HG02884 (cell line): ENCODE measurements around the gene ZDHHC5.
"Not testable (repeated sequence)": the region's sequence is repeated elsewhere in the genome, so short reads cannot be mapped to it uniquely, and the experiment has no call there.

Experiments used
- ATAC-seq: cut with Tn5 transposase; IDR thresholded peaks from one replicate; pipeline ENCODE4 v1.9.1; 2021; ENCODE audit warnings: mild to moderate bottlenecking, moderate library complexity; ENCODE audit not compliant: unreplicated experiment

The ZDHHC5 gene

DNA sequence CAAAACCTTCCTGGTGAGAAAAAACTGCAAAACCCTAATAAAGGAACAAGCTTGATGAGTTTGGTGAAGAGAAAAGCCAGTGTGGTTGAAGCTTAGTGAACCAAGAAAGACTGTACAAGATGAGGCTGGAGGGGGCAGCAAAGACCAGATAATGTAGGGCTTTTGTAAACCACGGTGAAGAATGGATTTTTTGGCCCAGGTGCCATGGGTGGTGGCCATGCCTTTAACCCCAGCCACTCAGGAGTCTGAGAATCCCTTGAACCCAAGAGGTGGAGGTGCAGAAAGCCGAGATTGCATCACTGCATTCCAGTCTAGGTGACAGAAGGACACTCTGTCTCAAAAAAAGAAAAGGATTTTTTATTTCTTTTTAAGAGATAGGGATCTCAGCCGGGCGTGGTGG, 5.0 kb upstream of the ZDHHC5 start:
- ATAC-seq, result no peak

- ATAC-seq, result no peak
Observed at GRCh38 chr11:57663975-57664374, 3.9 kb upstream of the ZDHHC5 start.

- peak; percentile 58 for ATAC-seq
Observed at GRCh38 chr11:57667117-57667735, 688 bp upstream of the ZDHHC5 start.

DNA sequence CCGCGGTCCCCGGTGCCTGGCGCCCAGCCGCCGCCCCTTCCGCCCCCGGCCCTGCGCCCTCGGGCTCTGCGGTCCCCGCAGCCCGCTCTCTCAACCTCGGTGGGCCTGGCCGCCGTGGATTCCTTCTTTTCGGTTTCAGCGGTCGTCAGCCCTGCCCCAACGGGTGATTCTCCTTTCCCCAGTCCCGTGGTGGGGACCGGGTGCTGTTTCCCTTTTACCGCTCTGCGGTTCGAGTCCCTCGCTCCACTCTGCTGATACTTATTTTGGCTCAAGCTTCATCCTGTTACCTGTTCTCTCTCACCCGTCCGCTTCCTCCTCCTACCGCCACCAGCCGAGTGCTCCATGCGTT, 494 bp downstream of the ZDHHC5 start:
- ATAC-seq, result peak; percentile 7

DNA sequence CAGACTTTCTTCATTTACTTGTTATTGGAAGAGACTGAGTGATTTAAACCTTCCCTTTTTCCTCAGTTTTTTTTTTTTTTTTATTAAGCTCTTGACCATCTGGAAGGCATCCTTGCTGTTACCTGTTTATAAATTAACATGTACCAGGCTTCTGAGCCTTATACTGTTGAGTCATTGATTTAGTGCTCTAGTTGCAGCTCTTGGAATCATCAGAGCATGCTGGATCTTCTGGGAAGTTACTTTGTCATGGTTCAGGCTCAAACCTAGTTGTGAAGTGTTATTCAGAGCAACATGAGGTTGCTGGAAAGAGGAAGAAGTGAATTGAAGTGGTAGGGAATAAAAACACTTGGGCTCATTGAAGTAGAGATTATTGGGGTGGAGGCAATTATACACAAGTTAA, 6.3 kb downstream of the ZDHHC5 start:
- no peak for ATAC-seq

DNA sequence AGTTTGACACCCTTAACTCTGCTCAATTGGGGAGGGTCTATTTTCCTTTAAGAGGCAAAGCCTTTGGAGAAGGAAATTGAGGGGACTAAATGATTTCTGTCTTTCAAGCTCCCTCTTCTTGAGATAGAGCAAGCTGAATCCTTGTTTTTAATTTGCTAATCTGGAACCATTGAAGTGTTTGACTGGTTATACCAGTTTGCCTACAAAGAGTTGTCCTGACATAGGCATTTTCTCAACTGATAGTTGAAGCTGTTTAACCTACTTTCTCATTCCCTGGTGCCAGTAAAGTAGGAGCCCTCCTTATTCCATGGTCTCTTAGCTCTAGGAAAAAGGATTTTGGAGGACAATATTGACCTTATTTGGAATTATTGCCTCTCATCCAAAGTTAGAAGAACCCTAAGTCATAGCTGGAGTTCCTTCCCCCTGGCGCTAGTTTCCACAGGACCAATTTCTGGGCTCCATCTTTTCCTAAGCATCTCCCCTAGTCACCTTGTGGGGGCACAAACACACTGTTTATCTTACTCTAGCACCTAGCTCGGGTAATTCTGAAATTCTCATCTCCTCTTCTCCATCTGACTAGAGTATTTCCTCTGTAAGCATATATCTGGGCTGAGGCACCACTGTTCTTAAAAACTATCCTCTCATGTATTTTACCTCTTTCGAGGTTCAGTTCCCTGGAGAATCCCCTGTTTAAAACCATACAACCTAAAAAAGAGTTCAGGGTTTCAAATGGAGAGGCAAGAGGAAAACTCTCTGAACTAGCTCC, 7.4 kb downstream of the ZDHHC5 start:
- ATAC-seq, result no peak

GRCh38 chr11:57679396-57679795, 11.5 kb downstream of the ZDHHC5 start:
- no peak for ATAC-seq

GRCh38 chr11:57680552-57680874, 12.6 kb downstream of the ZDHHC5 start:
- ATAC-seq, result no peak

- no peak for ATAC-seq
Observed at GRCh38 chr11:57681168-57681567, 13.3 kb downstream of the ZDHHC5 start.

DNA sequence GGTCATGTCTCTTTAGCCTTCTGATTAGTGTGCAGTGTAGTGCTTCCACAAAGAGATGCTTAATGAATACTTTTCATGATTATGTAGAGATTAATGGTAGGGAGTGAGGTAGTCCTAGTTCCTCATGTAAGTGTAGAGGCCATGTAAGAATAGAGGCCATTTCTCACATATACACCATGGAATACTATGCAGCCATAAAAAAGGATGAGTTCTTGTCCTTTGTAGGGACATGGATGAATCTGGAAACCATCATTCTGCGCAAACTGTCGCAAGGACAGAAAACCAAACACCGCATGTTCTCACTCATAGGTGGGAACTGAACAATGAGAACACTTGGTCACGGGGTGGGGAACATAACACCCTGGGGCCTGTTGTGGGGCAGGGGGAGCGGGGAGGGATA, 22.6 kb downstream of the ZDHHC5 start:
- not testable (repeated sequence) for ATAC-seq

DNA sequence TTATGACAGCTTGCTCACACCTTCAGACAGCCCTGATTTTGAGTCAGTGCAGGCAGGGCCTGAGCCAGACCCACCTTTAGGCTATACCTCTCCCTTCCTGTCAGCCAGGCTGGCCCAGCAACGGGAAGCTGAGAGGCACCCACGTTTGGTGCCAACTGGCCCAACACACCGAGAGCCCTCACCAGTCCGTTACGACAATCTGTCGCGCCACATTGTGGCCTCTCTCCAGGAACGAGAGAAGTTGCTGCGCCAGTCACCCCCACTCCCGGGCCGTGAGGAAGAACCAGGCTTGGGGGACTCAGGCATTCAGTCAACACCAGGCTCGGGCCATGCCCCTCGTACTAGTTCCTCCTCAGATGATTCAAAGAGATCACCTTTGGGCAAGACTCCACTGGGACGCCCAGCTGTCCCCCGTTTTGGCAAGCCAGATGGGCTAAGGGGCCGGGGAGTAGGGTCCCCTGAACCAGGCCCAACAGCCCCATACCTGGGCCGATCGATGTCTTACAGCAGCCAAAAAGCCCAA, 31.0 kb downstream of the ZDHHC5 start:
- ATAC-seq, result no peak

DNA sequence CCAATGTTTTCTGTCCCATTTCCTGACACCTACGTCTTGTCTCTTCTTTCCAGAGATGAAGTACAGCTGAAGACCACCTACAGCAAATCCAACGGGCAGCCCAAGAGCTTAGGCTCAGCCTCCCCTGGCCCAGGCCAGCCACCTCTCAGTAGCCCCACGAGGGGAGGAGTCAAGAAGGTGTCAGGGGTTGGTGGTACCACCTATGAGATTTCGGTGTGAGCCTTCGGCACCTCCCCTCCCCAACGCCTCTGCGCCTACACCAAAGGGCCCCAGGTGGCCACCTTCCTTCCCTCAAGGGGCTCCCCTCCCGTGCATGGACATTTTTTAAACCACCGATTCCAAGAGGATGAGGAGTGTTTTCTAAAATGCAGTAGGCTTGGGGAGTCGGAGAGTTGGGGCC, 31.9 kb downstream of the ZDHHC5 start:
- ATAC-seq, result no peak

GRCh38 chr11:57700425-57700824, 32.5 kb downstream of the ZDHHC5 start:
- ATAC-seq, result no peak

- ATAC-seq, result no peak
Observed at GRCh38 chr11:57703341-57703740, 35.4 kb downstream of the ZDHHC5 start.

GRCh38 chr11:57704932-57705331, 37.0 kb downstream of the ZDHHC5 start:
- no peak for ATAC-seq

- ATAC-seq, result not testable (repeated sequence)
Observed at GRCh38 chr11:57705432-57705831, 37.5 kb downstream of the ZDHHC5 start.

DNA sequence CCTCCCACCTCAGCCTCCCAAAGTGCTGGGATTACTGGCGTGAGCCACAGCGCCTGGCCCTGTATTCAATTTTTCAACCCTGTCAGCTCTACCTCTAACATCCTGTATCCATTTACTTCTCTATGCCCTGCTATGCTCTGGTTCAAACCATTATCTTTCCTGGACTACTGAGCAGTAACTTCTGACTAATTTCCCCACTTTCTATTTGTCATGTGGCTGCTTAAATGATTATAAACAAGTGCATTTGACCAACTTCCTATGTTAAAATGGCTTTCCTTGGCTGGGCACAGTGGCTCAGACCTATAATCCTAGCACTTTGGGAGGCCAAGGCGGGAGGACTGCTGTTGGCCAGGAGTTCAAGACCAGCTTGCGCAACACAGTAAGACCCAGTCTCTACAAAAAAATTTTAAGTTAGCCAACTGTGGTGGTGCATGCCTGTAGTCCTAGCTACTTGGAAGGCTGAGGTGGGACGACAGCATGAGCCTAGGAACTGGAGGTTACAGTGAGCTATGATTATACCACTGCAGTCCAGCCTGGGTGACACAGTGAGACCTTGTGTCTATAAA, 42.0 kb downstream of the ZDHHC5 start:
- no peak for ATAC-seq

- peak; percentile 34 for ATAC-seq
Observed at GRCh38 chr11:57711414-57712255, 43.7 kb downstream of the ZDHHC5 start, which contains the start of gene MED19. MED19 (minus strand) TSS chr11:57712215; CDS start chr11:57712179, 36 bp downstream.

GRCh38 chr11:57712256-57713150, 44.6 kb downstream of the ZDHHC5 start, which contains the start of gene TMX2:
TMX2 (plus strand) TSS chr11:57712593; CDS start chr11:57712619, 26 bp downstream.
- ATAC-seq, result peak; percentile 91

DNA sequence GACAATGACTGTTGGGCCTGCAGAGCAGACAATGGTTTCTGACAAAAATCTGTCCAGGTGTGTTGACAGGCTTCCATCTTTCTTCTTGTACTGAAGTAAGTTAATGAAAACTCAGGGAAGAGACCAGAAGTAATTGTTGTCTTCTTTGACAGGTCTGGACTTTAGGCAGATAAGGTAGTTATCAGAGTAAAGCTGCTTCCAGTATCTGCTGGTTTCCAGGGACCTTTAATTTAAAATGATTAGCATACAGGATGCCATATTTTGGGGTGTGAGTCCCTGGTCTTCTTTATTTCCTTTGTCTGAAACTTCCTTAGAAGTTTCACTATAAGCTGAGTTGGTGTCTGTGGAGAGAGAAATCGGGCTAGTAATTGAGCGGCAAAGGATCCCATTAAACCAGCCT, 45.9 kb downstream of the ZDHHC5 start:
- no peak for ATAC-seq
